ES-I3 (cell line): ENCODE measurements around the gene PCDHB2.
"Not testable (repeated sequence)": the region's sequence is repeated elsewhere in the genome, so short reads cannot be mapped to it uniquely, and the experiment has no call there.

Source experiments
- H3K36me3 ChIP-seq: 2 replicates; pipeline ENCODE4 v1.6.1; 2013; ENCODE audit warnings: mild to moderate bottlenecking, low read length, control low read depth, moderate library complexity; ENCODE audit not compliant: insufficient read depth
- H3K4me1 ChIP-seq: 2 replicates; pipeline ENCODE4 v1.6.1; 2013; ENCODE audit warnings: mild to moderate bottlenecking, control low read depth, low read length; ENCODE audit not compliant: insufficient read depth
- H3K9ac ChIP-seq: 2 replicates; pipeline ENCODE4 v1.6.1; 2013; ENCODE audit warnings: low read depth, mild to moderate bottlenecking, low read length, moderate library complexity
- H3K9me3 ChIP-seq: 2 replicates; pipeline ENCODE4 v1.6.1; 2013; ENCODE audit warnings: mild to moderate bottlenecking, low read length, moderate library complexity; ENCODE audit not compliant: control insufficient read depth, insufficient read depth

PCDHB2 gene

GRCh38 chr5:141119250-141119649 is 24.8 kb downstream of the PCDHB2 start:
- Histone ChIP-seq H3K4me1 (no peaks in the 10 kb centered on the region), H3K9ac (no peak overlapping the region), H3K36me3 (no peaks in the 10 kb centered on the region), H3K9me3 (peaks cover 8% of the 10 kb centered on the region; the same call in 1 of the 2 replicates)

- H3K9me3 ChIP-seq = peaks cover 6% of the 10 kb centered on the region; the same call in 1 of the 2 replicates
- peak within 1 kb of the TSS; percentile 3; the same call in 1 of the 2 replicates for H3K9ac ChIP-seq
- H3K4me1 ChIP-seq = no peaks in the 10 kb centered on the region
- H3K36me3 ChIP-seq = no peaks in the 10 kb centered on the region
These were observed 27.1 kb downstream of the PCDHB2 start, which contains the start of gene PCDHB4 for GRCh38 chr5:141121563-141121962. TSS of gene PCDHB4 (plus strand) at chr5:141121818. CDS start at chr5:141121999, 181 bp downstream.

- H3K9me3 ChIP-seq = peaks cover 3% of the 10 kb centered on the region; the same call in 1 of the 2 replicates
- no peaks in the 10 kb centered on the region for H3K36me3 ChIP-seq
- H3K9ac ChIP-seq = peak overlapping the region; percentile 3; the same call in 1 of the 2 replicates
- H3K4me1 ChIP-seq = no peaks in the 10 kb centered on the region
These were observed 27.6 kb downstream of the PCDHB2 start for GRCh38 chr5:141121985-141122384.

- H3K36me3 ChIP-seq, H3K9me3 ChIP-seq, H3K9ac ChIP-seq, H3K4me1 ChIP-seq: not testable (repeated sequence)
These were observed 29.2 kb downstream of the PCDHB2 start for GRCh38 chr5:141123396-141124135.

- Histone ChIP-seq H3K4me1 (no peaks in the 10 kb centered on the region), H3K9ac (no peak overlapping the region), H3K9me3 (no peaks in the 10 kb centered on the region), H3K36me3 (no peaks in the 10 kb centered on the region)
These were observed 32.9 kb downstream of the PCDHB2 start for GRCh38 chr5:141127305-141127704.

- Histone ChIP-seq H3K36me3 (no peaks in the 10 kb centered on the region), H3K9ac (peak within 1 kb of the TSS; percentile 89), H3K9me3 (0 out of 2 replicates have a peak, but pooled peaks cover 3% of the 10 kb centered on the region), H3K4me1 (no peaks in the 10 kb centered on the region)
These were observed 40.8 kb downstream of the PCDHB2 start, which contains the start of gene PCDHB5 for GRCh38 chr5:141135030-141135717. TSS of gene PCDHB5 (plus strand) at chr5:141135206. CDS start at chr5:141135435, 229 bp downstream.

GRCh38 chr5:141135718-141136266 is 41.4 kb downstream of the PCDHB2 start:
- no peaks in the 10 kb centered on the region for H3K36me3 ChIP-seq
- H3K9ac ChIP-seq = peak overlapping the region; percentile 89
- H3K4me1 ChIP-seq = no peaks in the 10 kb centered on the region
- H3K9me3 ChIP-seq = 0 out of 2 replicates have a peak, but pooled peaks cover 3% of the 10 kb centered on the region

GRCh38 chr5:141137346-141137745 is 42.9 kb downstream of the PCDHB2 start:
- H3K36me3 ChIP-seq, H3K4me1 ChIP-seq, H3K9ac ChIP-seq, H3K9me3 ChIP-seq: not testable (repeated sequence)
